GM21367 (cell line): ENCODE data around the gene TACR1.
"Not testable (repeated sequence)": the region's sequence is repeated elsewhere in the genome, so short reads cannot be mapped to it uniquely, and the experiment has no call there.

Source experiments
- ATAC-seq: cut with Tn5 transposase; IDR thresholded peaks from one replicate; pipeline ENCODE4 v1.9.1; 2021; ENCODE audit not compliant: unreplicated experiment

The TACR1 gene, protein sequence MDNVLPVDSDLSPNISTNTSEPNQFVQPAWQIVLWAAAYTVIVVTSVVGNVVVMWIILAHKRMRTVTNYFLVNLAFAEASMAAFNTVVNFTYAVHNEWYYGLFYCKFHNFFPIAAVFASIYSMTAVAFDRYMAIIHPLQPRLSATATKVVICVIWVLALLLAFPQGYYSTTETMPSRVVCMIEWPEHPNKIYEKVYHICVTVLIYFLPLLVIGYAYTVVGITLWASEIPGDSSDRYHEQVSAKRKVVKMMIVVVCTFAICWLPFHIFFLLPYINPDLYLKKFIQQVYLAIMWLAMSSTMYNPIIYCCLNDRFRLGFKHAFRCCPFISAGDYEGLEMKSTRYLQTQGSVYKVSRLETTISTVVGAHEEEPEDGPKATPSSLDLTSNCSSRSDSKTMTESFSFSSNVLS

DNA sequence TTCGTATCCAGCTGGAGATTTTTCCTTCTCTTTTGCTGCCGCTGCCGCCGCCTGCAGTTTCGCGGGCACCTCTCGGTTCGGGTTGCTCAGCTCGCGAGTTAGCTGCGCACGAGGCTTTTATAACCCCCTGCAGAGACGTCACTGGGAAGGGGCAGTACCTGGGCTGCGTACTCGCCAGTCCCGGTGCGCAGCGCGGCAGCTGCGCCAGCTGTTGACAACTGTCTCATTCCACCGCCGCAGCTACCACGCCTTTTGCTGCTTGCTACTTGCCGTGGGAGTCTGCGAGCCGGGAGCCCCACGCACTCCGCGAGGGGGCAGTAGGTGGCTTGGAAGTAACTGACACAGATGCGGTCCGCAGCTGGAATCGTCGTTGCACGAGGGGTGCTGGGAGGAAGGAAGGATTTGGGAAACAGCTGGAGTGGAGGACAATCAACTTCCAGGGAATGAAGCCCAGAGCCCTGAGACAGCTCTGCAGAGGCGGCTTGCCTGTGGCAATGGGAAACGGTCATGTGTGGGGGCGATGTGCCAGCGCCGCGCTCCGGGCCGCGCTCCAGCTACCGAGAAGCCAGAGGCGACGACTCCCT, at the start of gene TACR1:
TACR1 (minus strand) TSS at position 93 of the 584 bp plus-strand sequence. CDS start 586 bp downstream, outside the sequence.
- ATAC-seq, result no peak

DNA sequence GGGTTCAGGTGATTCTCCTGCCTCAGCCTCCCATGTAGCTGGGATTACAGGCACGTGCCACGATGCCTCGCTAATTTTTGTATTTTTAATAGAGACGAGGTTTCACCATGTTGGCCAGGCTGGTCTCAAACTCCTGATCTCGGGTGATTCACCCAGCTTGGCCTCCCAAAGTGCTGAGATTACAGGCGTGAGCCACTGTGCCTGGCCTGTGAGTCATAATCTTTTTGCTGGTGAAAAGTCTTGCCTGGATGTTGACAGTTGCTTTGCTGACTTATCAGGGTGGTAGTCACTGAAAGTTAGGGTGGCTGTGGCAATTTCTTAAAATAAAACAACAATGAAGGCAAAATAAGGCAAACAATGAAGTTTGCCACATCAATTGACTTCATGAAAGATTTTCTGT, 49.3 kb upstream of the TACR1 start:
- ATAC-seq, result not testable (repeated sequence)

DNA sequence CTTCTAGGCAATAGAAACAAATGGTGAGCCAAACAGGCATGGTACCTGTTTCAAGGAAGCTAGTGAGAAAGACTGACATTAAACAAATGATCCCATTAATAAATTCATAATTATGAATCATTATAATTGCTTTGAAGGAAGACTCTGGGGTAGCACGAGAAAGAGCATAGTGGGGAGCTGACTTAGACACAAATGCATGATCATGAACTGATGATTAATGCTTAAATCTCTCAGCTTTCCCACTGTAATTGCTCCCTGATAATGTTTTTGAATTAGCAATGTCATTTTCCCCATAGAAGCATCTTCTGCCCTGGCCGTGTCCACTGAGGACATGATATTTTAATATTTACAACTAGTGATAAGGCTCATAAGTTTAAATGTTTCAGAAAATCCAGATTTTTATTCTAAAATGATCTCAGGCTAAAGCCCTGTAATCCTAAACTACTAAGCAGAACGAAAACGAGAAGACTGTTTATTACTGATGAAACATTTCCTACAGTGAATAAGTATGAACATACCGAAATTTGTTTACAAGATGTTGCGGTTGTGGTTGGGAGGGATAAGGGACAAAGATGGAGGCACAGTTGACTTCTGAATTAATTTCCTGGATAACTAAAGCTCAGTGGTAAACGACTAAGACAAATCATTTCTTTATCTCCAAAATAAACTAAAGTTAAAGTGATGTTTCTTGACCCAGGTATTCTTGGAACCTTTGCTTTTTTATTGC, 47.3 kb upstream of the TACR1 start:
- ATAC-seq, result no peak

DNA sequence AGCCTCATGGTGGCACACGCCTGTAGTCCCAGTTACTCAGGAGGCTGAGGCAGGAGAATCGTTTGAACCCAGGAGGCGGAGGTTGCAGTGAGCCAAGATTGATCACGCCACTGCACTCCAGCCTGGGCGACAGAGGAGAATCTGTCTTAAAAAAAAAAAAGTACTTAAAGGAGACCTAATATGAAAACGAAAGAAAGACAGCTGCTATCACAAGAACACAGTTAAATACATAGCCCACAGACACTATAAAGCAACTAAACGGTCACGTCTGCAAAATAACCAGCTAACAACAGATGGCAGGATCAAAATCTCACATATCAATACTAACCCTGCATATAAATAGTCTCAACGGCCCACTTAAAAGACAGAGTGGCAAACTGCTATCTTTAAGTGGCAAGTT, 43.9 kb upstream of the TACR1 start:
- no peak for ATAC-seq

DNA sequence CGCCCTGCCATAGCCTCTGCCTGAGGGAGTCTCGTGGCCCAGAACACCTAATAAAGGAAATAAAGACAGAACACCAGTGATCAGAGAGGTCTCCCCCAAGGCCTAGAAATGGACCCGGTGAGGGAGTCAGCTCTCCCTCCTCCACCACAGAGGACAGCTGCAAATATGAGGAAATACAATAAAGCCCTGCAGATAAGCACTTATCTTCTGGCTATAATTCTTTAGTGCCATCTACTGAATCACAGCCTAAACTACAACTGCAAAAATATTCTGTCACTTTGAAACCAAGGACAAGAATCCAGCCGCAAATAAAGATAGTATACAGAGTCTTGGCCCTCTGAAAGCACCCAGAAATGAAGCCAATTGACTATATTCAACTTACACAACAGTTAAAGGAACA, 42.4 kb upstream of the TACR1 start:
- no peak for ATAC-seq

DNA sequence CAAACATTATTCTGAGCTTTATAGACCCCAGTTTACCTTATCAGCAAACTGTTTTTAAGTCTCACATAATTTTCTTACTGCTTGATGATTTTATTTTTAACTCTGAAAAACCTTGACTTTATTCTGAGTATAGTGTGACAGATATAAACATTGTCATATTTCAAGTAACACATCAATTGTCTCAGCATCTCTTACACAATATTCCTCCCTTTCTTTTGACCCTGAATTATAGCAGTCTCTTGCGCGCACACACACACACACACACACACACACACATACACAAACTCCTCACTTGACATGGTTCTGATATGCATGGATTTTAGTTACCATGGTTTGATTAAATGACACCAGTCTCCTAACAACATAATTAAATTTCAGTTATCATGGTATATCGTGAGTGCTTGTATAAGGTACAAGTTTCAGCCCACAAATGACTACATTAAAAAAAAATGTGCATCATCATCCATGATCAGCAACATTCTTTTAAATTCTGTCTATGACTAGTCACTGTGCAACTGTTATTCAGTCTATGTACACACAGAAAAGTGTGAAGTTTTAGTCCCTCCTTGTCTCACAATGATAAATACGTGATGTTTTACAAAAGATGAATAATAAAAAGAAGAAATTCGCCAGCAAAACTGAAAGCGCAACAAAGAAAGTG, 39.5 kb upstream of the TACR1 start:
- no peak for ATAC-seq

DNA sequence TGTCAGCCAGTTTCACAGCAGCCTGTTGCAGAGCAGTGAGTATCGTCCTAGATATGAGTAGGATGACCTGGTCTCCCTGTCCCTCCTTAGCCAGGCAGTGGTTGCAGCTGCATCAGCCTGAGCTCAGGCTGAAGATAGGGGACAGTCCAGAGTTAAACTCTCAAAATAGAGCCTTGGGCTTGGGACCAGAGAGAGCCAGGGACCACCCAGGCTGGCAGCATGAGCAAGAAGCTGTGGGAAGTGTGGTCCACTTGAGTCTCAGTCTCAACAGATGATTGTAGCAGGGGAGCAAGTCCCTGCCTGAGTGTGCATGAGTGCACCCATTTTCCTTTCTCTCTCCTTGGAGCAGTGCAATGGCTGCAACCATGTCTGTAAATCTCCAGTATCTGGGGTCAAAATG, 38.0 kb upstream of the TACR1 start:
- no peak for ATAC-seq

DNA sequence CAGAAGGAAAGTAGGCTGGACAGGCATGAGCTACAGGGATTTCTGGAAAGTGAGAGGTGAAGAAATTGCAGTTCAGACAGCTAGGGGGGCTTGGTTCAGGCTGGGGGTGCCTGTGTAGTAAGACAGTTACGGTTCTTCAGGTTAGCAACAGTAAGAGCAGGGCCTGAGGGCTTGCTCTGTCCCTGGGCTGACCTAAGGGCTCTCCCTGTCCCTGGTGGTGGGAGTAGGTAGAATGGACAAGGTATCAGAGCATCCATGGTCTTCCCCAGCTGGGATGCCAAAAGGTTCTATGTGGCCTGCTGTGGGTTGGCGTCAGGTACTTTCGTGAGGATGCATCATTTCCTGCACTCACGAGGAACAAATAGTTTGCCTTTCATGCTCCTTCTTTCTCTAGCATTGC, 34.6 kb upstream of the TACR1 start:
- no peak for ATAC-seq

DNA sequence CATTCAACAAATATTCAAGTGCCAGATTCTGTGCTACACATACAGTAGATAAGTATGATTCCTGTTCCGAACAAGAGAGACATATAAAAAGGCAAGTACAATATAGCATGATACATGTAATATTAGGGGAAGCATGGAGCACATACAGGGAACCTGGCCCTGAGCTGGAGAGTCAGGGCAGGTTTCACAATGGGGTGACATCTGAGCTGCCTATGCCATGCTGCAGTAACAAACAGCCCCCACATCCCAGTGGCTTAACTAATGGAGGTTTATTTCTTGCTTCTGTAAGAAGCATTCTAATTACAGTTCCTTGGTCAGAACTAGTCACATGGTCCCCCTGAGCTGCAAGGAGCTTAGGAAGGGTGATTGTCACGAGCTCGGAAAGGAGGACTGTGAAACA, 27.3 kb upstream of the TACR1 start:
- ATAC-seq, result no peak

DNA sequence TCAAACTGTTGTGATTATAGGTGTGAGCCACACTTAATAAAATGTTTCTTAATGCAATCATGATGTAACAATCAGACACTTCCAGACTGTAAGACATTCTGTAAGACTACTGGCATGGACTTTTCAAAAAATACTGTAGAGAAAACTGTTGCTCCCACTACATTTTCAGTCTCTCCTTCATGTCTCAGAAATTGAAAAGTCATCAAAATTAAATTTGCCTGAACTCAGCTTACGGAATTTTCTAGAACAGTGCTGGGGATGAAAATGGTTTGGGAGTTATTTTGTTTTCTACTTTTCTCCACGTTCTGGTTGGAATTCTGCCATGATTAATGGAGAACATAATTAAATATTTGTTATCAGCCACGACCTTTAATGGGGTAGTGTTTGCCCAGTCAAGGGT, 26.8 kb upstream of the TACR1 start:
- no peak for ATAC-seq

DNA sequence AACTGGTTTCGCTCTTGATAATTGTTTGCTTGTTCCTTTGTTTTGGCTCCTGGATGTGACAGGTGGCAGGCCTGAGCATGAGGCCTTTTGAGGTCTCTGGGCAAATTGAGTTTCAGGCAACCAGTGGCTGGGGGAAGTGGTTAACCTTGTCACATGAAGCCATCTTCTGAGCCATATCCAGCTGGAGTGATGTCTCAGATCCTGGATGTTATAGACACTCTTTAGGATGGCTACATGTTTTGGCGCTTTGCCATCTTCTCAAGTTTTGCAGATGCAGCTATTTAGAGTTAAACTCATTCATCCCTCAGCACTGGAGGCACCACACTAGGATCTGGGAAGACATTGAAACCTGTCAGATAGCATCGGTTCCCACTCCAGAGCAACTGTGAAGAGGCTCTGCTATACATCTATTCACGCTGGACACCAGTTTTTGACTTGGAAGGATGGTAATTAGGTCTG, 25.3 kb upstream of the TACR1 start:
- no peak for ATAC-seq

DNA sequence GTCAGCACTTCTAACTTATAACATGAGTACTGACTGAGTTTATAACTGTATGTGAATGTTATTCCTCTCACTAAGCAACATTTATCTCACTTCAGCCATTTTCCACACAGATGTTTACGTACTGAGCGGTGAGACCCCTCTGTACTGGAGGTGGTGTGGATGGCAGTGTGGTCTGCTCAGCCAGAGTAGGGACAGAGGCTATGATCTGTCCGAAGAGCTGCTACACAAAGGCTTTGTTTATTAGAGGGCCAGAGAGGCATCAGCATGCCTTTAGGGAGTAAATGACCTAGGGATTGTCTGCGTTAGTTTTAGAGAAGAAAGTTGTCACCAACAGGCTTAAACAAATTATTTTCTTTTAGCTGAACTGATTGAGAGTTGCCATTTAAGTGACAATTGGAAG, 23.2 kb upstream of the TACR1 start:
- no peak for ATAC-seq

DNA sequence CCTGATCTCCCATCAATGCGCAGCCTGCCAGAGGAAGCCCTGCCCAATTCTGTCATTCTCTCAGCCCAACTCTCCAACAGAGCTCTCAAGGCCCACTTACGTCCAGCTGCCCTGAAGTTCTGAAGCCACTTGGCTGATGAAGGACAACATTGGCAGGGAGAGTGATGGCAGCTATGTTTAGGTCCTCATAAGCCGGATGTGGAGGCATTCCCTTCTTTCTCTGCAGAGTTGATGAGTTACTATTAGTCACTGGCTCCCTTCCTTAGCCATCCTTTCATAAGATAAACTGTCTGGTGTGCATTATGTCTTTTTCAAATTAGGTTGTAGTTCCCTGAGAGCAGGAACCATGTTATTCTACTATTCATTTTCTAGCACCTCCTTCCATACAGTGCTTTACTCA, 22.5 kb upstream of the TACR1 start:
- no peak for ATAC-seq

DNA sequence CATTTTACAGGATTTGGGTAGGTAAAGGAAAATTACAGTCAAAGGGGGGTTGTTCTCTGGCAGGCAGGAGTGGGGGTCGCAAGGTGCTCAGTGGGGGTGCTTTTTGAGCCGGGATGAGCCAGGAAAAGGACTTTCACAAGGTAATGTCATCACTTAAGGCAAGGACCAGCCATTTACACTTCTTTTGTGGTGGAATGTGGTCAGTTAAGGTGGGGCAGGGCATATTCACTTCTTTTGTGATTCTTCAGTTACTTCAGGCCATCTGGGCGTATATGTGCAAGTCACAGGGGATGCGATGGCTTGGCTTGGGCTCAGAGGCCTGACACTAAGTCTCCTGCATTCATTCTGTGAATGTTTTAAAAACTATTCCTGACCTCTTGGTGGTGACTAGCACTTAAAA, 19.9 kb upstream of the TACR1 start:
- ATAC-seq, result not testable (repeated sequence)

DNA sequence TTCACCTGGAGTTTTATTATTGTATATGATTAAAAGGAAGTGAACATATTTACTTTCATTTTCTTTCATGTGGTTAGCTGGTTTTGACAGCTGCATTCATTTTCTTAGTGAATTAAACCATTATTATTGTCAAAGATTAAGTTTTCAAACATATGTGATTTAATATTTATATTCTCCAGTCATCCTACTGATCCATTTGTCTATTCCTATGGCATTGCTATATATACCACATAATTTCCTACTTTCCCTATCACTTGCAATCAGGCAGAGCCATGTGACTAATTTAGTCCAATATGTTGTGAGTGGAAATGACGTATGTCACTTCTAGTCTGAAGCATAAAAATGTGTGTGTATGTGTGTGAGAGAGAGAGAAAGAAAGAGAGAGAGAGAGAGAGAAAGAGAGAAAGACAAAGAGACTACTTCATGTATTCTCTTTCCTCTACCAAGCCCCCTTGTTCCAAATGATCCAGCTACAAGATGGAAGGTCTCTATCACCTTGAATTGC, 12.0 kb upstream of the TACR1 start:
- no peak for ATAC-seq

DNA sequence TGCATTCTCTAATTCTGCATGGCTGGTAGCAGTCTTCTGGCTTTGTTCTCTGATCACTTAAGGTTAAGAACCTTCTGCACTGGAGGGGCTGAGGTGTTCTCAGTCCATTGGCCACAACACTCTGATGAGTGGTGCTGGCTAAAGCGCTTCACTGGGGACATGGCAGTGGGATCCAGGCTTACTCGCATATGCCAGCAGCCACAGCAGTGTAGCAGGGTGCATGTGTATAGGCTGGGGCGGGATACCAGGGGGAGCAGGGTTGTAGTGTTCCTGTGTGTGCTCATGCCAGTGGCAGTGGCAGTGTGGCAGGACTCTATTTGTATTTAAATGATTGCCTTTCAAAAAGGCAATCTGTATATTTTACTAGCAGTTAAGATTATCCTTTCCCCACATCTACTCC, 11.1 kb upstream of the TACR1 start:
- no peak for ATAC-seq

DNA sequence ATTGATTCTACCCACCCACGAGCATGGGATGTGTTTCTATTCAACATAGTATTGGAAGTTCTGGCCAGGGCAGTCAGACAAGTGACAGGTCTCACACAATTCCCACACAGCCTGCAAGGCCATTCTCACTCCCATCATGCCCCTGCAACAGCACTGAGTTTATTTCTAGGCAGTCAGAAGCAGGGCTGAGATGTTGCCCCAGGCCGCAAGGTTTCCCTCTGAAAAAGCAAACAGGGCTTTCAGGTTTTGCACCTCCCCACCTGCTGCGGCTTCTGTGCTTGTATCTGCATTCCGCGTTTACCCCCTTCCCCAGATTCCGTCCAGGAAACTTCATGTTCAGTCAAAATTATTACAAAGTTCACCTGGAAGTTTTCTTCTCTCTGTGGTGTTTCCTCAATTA, 9.4 kb upstream of the TACR1 start:
- no peak for ATAC-seq

DNA sequence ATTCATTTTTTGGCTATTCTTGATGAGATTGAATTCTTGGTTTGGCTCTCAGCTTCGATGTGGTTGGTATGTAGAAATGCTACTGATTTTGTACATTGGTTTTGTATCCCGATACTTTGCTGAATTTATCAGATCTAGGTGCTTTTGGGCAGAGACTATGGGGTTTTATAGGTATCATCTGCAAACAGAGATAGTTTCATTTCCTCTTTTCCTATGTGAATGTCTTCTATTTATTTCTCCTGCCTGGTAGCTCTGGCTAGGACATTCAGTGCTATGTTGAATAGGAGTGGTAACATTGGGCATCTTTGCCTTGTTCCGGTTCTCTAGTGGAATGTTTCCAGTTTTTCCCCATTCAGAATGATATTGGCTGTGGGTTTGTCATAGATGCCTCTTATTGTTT, 5.5 kb upstream of the TACR1 start:
- no peak for ATAC-seq

DNA sequence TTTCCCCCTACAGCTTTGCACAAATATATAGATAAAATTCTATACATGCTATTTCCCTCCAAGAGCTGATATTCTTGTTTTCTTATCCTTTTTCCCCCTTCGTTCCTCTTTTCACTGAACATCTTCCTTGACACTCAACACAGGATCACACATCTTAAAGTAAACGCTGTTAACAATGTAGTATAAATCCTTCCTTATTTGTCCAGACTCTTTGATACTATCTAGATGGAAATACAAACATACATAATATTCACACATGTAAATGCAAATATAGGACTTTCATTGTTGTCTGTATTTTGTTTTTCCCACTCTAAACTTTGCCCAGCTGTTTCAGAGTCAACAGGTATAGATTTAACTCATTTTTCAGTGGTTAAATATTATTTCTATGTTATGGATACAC, 3.0 kb upstream of the TACR1 start:
- no peak for ATAC-seq

DNA sequence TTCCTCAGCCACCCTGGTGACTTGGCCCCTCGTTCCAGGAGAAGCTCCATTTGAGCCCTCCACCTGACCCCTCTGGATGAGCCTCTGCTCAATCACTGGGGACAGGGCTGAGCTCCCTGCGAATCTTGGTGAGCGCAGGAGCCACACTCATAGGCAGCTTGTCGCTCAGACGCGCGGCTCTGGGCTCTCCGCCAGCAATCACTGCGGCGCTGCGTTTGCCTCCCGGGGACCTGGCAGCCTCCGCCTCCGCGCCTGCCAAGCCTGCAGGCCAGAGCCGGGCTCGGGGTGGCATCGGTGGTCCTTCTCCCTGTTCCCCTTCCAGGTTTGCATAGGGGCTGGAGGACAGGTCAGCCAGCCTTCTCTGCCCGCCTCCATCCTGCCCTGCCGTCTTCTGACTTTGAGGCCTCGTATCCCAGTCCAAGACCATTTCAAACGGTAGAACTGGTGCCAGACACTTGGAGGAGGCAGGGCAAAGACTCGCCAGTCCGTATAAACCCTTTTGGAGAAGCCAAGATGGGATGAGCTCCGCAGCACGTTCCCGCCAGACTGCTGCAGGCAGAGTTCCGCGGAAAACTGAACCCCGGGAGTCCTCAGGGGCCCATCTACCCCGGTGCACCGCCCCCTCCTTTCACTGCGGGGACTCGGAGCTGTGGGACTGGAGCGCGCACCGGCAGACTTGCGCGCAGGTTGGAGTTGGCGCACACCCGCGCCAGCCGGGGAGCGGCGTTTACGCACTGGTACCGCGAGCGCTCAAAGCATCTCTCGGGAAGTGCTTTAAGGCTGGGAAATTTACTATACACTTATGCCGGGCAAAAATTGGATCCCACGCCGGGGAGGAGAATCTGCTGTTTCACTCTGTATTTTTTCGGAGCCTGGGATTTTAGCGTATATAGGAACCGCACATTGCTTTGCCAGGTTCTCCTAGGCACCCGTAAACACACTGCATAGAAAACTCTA, 1.1 kb upstream of the TACR1 start:
- ATAC-seq, result no peak
